ENCODE data around the gene RAI2. TPM values are rescaled to one million over a fixed set of nuclear protein-coding genes. Genes with fewer than 3 reads are reported as not detected.
"Not testable (repeated sequence)": the region's sequence is repeated elsewhere in the genome, so short reads cannot be mapped to it uniquely, and the experiment has no call there.

RAI2 gene
- total RNA-seq, 2 experiments from 2014 or later, result 1.5 to 2.0 TPM

DNA sequence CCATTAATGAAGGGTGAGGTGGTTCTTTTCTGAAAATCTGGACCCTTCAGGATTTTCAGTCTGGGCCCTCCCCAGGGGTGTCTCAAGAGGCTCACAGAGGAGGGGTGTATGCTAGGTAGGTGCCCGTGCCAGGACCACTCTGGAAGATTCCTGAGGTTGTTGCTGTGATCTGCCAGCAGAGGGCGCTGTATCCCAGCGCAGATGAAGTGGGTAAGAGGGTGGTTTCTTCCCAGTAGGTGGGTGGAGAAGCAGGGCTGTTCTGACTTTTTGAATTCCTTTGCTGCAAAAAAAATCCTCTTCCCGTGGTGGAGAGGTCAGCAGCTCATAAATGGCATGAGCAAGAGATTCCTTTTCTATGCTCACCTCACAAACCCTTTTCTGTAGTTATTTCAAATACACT, 72.7 kb downstream of the RAI2 start:
- no peaks in the 10 kb centered on the region for H3K27me3 ChIP-seq (ENCODE audit: control insufficient read depth in 1 of 2, insufficient read depth in 2 of 2, low read length in 2 of 2)
- peak; percentile 68 for ATAC-seq (ENCODE audit: poor library complexity)
- CTCF ChIA-PET, result interaction anchor here (1.2 kb wide), 1 partner anchor 9 kb away, joined by 3 read pairs; no protein-coding TSS in a partner anchor
- no peaks in the 10 kb centered on the region for H3K9me3 ChIP-seq (ENCODE audit: control insufficient read depth in 1 of 2, insufficient read depth in 1 of 2, low read length in 2 of 2)
- Mint-ChIP-seq H3K4me3 (no peak overlapping the region), H3K36me3 (ENCODE audit: low read depth) (no peaks in the 10 kb centered on the region), H3K9me3 (no peaks in the 10 kb centered on the region), H3K4me1 (ENCODE audit: low read depth) (peaks cover 18% of the 10 kb centered on the region), H3K27ac (no peak overlapping the region), H3K27me3 (no peaks in the 10 kb centered on the region)
- intact Hi-C loops (cut with DNase I, micrococcal nuclease), result no loop called here
- H3K4me1 ChIP-seq (ENCODE audit: insufficient read depth, low read length), result peaks cover 5% of the 10 kb centered on the region
- H3K27ac ChIP-seq (ENCODE audit: low read depth in 1 of 2, low read length in 2 of 2), result no peak overlapping the region
- no peaks in the 10 kb centered on the region for H3K36me3 ChIP-seq (ENCODE audit: insufficient read depth, low read length)
- peak in 13 of 14 experiments; percentile 5 to 66 (median 25) for DNase-seq
- H3K4me3 ChIP-seq (ENCODE audit: low read length), result no peak overlapping the region
- TF ChIP-seq, protein P1, sequence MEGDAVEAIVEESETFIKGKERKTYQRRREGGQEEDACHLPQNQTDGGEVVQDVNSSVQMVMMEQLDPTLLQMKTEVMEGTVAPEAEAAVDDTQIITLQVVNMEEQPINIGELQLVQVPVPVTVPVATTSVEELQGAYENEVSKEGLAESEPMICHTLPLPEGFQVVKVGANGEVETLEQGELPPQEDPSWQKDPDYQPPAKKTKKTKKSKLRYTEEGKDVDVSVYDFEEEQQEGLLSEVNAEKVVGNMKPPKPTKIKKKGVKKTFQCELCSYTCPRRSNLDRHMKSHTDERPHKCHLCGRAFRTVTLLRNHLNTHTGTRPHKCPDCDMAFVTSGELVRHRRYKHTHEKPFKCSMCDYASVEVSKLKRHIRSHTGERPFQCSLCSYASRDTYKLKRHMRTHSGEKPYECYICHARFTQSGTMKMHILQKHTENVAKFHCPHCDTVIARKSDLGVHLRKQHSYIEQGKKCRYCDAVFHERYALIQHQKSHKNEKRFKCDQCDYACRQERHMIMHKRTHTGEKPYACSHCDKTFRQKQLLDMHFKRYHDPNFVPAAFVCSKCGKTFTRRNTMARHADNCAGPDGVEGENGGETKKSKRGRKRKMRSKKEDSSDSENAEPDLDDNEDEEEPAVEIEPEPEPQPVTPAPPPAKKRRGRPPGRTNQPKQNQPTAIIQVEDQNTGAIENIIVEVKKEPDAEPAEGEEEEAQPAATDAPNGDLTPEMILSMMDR (IDR thresholded peaks at IDR 0.05), result peak; percentile 69
- POLR2A ChIA-PET, result no interaction called here

DNA sequence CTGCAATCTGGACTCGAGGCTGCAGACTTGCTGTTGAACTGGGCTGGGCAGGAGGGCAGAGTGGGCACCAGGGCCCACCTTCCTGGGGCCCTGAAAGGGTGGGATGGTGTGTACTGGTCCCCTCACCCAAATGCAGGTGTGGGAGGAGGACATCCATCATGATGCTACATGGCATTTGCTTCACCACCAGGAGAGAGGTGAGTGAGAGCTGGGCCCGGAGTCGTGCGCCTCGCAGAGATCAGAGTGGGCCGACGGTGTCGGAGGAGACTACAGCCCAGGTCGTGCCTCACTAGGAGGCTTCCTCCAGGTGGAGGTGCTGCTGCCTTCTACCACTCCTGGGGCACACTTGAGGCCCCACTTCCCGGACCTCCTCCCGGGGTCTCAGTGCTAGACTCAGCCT, 73.5 kb downstream of the RAI2 start:
- TF ChIP-seq, protein P1 (IDR thresholded peaks at IDR 0.05), result no peak
- DNase-seq, result no peak
- H3K27me3 ChIP-seq (ENCODE audit: control insufficient read depth in 1 of 2, insufficient read depth in 2 of 2, low read length in 2 of 2), result no peaks in the 10 kb centered on the region
- no peak overlapping the region for H3K27ac ChIP-seq (ENCODE audit: low read depth in 1 of 2, low read length in 2 of 2)
- Mint-ChIP-seq H3K27ac (no peak overlapping the region), H3K4me1 (ENCODE audit: low read depth) (peaks cover 18% of the 10 kb centered on the region), H3K4me3 (no peak overlapping the region), H3K36me3 (ENCODE audit: low read depth) (no peaks in the 10 kb centered on the region), H3K9me3 (no peaks in the 10 kb centered on the region), H3K27me3 (no peaks in the 10 kb centered on the region)
- intact Hi-C loops (cut with DNase I, micrococcal nuclease), result no loop called here
- H3K9me3 ChIP-seq (ENCODE audit: control insufficient read depth in 1 of 2, insufficient read depth in 1 of 2, low read length in 2 of 2), result no peaks in the 10 kb centered on the region
- no peak for ATAC-seq (ENCODE audit: poor library complexity)
- H3K4me3 ChIP-seq (ENCODE audit: low read length), result no peak overlapping the region
- H3K4me1 ChIP-seq (ENCODE audit: insufficient read depth, low read length), result peaks cover 5% of the 10 kb centered on the region
- CTCF ChIA-PET, result interaction anchor here (1.2 kb wide), 1 partner anchor 10 kb away, joined by 3 read pairs; no protein-coding TSS in a partner anchor
- H3K36me3 ChIP-seq (ENCODE audit: insufficient read depth, low read length), result no peaks in the 10 kb centered on the region
- POLR2A ChIA-PET, result no interaction called here

DNA sequence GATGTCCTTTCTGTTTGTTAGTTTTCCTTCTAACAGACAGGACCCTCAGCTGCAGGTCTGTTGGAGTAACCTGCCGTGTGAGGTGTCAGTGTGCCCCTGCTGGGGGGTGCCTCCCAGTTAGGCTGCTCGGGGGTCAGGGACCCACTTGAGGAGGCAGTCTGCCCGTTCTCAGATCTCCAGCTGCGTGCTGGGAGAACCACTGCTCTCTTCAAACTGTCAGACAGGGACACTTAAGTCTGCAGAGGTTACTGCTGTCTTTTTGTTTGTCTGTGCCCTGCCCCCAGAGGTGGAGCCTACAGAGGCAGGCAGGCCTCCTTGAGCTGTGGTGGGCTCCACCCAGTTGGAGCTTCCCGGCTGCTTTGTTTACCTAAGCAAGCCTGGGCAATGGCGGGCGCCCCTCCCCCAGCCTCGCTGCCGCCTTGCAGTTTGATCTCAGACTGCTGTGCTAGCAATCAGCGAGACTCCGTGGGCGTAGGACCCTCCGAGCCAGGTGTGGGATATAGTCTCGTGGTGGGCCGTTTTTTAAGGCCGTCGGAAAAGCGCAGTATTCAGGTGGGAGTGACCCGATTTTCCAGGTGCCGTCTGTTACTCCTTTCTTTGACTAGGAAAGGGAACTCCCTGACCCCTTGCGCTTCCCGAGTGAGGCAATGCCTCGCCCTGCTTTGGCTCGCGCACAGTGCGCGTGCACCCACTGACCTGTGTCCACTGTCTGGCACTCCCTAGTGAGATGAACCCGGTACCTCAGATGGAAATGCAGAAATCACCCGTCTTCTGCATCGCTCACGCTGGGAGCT, 74.3 kb downstream of the RAI2 start:
- H3K4me1 ChIP-seq (ENCODE audit: insufficient read depth, low read length); H3K27me3 Mint-ChIP-seq; H3K36me3 Mint-ChIP-seq (ENCODE audit: low read depth); ATAC-seq (ENCODE audit: poor library complexity); H3K9me3 Mint-ChIP-seq; H3K27ac Mint-ChIP-seq; H3K27ac ChIP-seq (ENCODE audit: low read depth in 1 of 2, low read length in 2 of 2); H3K4me3 Mint-ChIP-seq; H3K9me3 ChIP-seq (ENCODE audit: control insufficient read depth in 1 of 2, insufficient read depth in 1 of 2, low read length in 2 of 2); H3K36me3 ChIP-seq (ENCODE audit: insufficient read depth, low read length); CTCF ChIA-PET; DNase-seq; H3K4me3 ChIP-seq (ENCODE audit: low read length); POLR2A ChIA-PET; intact Hi-C loops (cut with DNase I, micrococcal nuclease); H3K27me3 ChIP-seq (ENCODE audit: control insufficient read depth in 1 of 2, insufficient read depth in 2 of 2, low read length in 2 of 2): not testable (repeated sequence)
- peaks cover 18% of the 10 kb centered on the region for H3K4me1 Mint-ChIP-seq (ENCODE audit: low read depth)

Data from CD4-positive, alpha-beta T cell (primary cell).